Sigmoid colon (tissue), 7 donors: Measurements from ENCODE around the gene MEGF6. TPM values are rescaled to one million over a fixed set of nuclear protein-coding genes. Genes with fewer than 3 reads are reported as not detected.

Experiments
- DNase-seq: peaks from one replicate; pipeline ENCODE4 v3.0.0-alpha.2; 2019
- H3K27ac ChIP-seq, 4 donors: fragments of 200-600 bp; sonication (generic); one replicate each; pipeline ENCODE4 v1.5.1; 2016 to 2019; ENCODE audit warnings: mild to moderate bottlenecking in 1 of 4
- H3K27me3 ChIP-seq, 3 donors: fragments of 200-600 bp; sonication (generic); one replicate each; pipeline ENCODE4 v1.5.1; 2019; ENCODE audit warnings: mild to moderate bottlenecking in 1 of 3
- H3K36me3 ChIP-seq, 4 donors: fragments of 200-600 bp; sonication (generic); one replicate each; pipeline ENCODE4 v1.5.1; 2016 to 2019
- H3K4me1 ChIP-seq, 4 donors: fragments of 200-600 bp; sonication (generic); one replicate each; pipeline ENCODE4 v1.5.1; 2017 to 2019
- H3K4me3 ChIP-seq, 4 donors: fragments of 200-600 bp; sonication (generic); one replicate each; pipeline ENCODE4 v1.5.1; 2017 to 2019; ENCODE audit warnings: mild to moderate bottlenecking in 2 of 4, moderate library complexity in 1 of 4
- H3K9me3 ChIP-seq, 4 donors: fragments of 200-600 bp in 3 of 4; sonication (generic) in 3 of 4; one replicate each; pipeline versions ENCODE4 v1.5.1 to v1.6.1; 2013 to 2019
- EP300 ChIP-seq, 4 donors: sonication (generic); formaldehyde crosslinking; IDR thresholded peaks; one replicate each; pipeline ENCODE4 v1.6.1; 2017; ENCODE audit warnings: antibody characterized with exemption in 4 of 4
- POLR2A ChIP-seq, 2 donors: fragments of 450-650 bp; IDR thresholded peaks; one replicate each; pipeline ENCODE4 v1.6.1; 2016; ENCODE audit warnings: antibody characterized with exemption in 2 of 2, mild to moderate bottlenecking in 2 of 2, moderate library complexity in 2 of 2
- POLR2AphosphoS5 ChIP-seq, 4 donors: sonication (generic); formaldehyde crosslinking; IDR thresholded peaks; one replicate each; pipeline ENCODE4 v1.6.1; 2017; ENCODE audit warnings: antibody characterized with exemption in 4 of 4
- WGBS, 2 donors: extraction: QIAGEN DNeasy Blood & Tissue Kit; methylation state at CpG; one replicate each; pipeline ENCODE4 v1.1.7; 2013; 5-methylcytosine and 5-hydroxymethylcytosine counted together
- intact Hi-C: fragments of 100-400 bp; cut with DNase I; formaldehyde crosslinking; loops from one replicate; pipeline ENCODE4 v1.15.1; 2023
- polyA plus RNA-seq, 3 donors: library from polyadenylated mRNA; stranded (reverse); fragments of 200-250 nt; gene quantifications; one replicate each; pipeline ENCODE4 v1.2.3, GENCODE V29; 2013
- total RNA-seq, 4 donors: library from RNA; depleted of rRNA; stranded (reverse); fragments of >200 nt; gene quantifications; one replicate each; pipeline ENCODE4 v1.1.0, GENCODE V29; 2016
- TF ChIP-seq, protein P1 (sequence below), 4 experiments: fragments of 450-650 bp in 3 of 4; fragments of 200-600 bp in 1 of 4; IDR thresholded peaks; one replicate each; pipeline ENCODE4 v1.5.1; 2016 to 2019; ENCODE audit warnings: antibody characterized with exemption in 4 of 4, mild to moderate bottlenecking in 3 of 4, moderate library complexity in 2 of 4
- donor health status: healthy with polysubstance abuse.
- donor health status: Bipolar disorder and iron deficiency.
- donor health status: healthy.

The MEGF6 gene
- total and polyA plus RNA-seq, 7 donors: 2.4 to 31.9 (median 7.8) TPM; not detected in 1

DNA sequence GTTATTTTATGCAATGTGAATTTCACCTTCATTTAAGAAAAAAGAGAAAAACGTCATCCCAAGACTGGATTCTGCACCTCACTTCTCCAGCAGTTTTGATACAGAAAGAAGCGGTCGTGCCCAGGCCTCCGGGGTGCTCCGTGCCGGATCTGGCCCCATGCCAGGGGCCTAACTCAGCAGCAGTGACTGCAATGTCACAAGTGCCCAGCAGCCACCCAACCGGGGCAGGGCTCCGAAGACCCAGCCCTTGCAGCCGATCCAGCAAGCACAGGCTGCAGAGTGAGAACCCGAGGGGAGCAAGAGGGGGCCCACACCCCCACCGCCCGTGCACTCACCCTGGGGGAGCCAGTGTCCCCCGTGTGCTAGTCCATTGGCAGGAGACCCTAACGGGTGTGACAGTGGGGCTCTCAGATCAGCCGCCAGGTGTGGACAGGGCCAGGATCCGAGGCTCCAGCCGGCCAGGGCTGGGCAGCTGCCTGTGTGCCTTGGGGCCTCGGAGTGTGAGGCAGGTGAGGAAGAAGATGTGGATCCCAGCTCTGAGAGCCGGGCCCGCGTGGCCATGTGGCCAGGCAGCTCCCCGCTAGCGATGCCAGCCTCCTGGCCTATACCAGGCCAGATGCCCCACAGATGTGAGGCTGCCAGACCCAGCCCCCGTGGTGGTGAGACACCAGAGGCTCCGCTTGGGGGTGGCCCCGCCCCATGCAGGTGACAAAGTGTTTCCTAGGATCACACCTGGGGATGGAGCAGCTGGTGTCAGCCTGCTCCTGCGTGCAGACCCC is 60.6 kb downstream of the MEGF6 start:
- Histone ChIP-seq H3K4me3 (no peak overlapping the region), H3K36me3 (no peaks in the 10 kb centered on the region), H3K9me3 (no peaks in the 10 kb centered on the region), H3K27ac (no peak overlapping the region), H3K4me1 (peaks cover 0 to 36% (median 24%) of the 10 kb centered on the region in 4 donors), H3K27me3 (no peaks in the 10 kb centered on the region)
- intact Hi-C loops: no loop called here
- TF ChIP-seq POLR2A (IDR thresholded peaks at IDR 0.05) (no peak), EP300 (IDR thresholded peaks at IDR 0.05) (no peak), POLR2AphosphoS5 (IDR thresholded peaks at IDR 0.05) (no peak)
- TF ChIP-seq, protein P1, sequence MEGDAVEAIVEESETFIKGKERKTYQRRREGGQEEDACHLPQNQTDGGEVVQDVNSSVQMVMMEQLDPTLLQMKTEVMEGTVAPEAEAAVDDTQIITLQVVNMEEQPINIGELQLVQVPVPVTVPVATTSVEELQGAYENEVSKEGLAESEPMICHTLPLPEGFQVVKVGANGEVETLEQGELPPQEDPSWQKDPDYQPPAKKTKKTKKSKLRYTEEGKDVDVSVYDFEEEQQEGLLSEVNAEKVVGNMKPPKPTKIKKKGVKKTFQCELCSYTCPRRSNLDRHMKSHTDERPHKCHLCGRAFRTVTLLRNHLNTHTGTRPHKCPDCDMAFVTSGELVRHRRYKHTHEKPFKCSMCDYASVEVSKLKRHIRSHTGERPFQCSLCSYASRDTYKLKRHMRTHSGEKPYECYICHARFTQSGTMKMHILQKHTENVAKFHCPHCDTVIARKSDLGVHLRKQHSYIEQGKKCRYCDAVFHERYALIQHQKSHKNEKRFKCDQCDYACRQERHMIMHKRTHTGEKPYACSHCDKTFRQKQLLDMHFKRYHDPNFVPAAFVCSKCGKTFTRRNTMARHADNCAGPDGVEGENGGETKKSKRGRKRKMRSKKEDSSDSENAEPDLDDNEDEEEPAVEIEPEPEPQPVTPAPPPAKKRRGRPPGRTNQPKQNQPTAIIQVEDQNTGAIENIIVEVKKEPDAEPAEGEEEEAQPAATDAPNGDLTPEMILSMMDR (IDR thresholded peaks at IDR 0.05): no peak
- 77 to 88% methylated on average over 27 of the region's 27 CpGs for WGBS, 2 donors
- no peak for DNase-seq

DNA sequence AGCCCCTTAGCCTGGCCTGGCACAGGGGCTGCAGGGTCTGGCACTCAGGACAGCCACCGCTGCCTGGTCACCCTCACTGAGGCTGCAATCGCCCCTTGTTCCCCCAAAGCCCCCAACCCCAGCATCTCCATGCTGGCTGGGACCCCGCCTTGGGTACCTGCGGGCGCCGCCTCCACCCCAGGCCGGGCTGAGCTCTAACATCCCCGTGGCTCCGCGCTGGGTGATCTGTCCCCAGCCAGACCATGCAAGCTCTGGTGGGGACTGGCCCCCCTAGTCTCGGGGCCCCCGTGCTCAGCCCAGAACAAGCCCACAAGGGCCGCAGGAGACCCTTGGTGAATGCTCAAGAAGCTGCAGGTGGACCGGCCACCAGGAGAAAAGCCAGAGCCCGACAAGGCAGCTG is 62.4 kb downstream of the MEGF6 start:
- 89 to 91% methylated on average over 15 of the region's 15 CpGs for WGBS, 2 donors
- no peaks in the 10 kb centered on the region for H3K27me3 ChIP-seq
- no peaks in the 10 kb centered on the region for H3K9me3 ChIP-seq
- H3K27ac ChIP-seq: no peak overlapping the region
- peaks cover 0 to 39% (median 24%) of the 10 kb centered on the region in 4 donors for H3K4me1 ChIP-seq
- H3K4me3 ChIP-seq: no peak overlapping the region
- intact Hi-C loops: no loop called here
- no peaks in the 10 kb centered on the region for H3K36me3 ChIP-seq
- TF ChIP-seq EP300 (IDR thresholded peaks at IDR 0.05): no peak
- TF ChIP-seq, protein P1 (IDR thresholded peaks at IDR 0.05): no peak
- TF ChIP-seq POLR2A (IDR thresholded peaks at IDR 0.05): no peak
- no peak for TF ChIP-seq POLR2AphosphoS5 (IDR thresholded peaks at IDR 0.05)
- DNase-seq: no peak

DNA sequence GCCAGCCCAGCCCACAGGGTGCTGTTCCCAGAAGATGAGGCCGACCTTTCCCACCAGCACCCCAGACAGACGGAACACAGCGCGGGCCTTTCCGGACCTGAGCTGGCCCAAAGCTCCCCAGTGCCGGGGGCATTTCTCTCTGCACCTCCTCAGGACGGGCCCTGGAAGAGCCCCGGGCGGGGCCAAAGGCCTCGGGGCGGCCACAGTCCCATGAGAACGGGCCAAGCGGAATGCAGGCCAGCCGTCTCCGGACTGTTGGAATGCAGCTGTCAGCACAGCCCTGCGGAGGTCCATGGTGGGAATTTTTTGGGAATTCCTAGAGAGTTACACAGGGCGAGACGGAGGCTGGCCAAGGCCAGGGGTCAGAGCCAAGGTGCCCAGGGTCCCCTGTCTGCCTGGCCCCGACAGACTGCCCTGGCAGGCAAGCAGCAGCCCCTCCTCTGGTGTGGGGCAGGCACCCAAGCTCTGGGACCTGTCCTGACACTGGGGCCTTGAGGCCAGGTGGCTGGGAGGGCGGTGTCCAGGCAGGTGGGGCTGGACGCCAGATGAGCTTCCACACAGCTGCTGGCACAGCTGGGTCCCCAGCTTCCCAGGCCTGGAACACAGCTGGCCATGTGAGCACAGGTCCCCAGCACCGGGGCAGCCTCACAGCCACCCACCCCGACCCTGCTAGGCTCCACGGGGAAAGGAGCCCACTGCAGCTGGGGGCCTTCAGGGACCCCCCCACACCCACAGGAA is 63.0 kb downstream of the MEGF6 start:
- TF ChIP-seq POLR2AphosphoS5 (IDR thresholded peaks at IDR 0.05) (no peak), POLR2A (IDR thresholded peaks at IDR 0.05) (no peak), EP300 (IDR thresholded peaks at IDR 0.05) (no peak)
- TF ChIP-seq, protein P1 (IDR thresholded peaks at IDR 0.05): no peak
- Histone ChIP-seq H3K4me3 (no peak overlapping the region), H3K27ac (no peak overlapping the region), H3K4me1 (peaks cover 0 to 40% (median 24%) of the 10 kb centered on the region in 4 donors), H3K27me3 (no peaks in the 10 kb centered on the region), H3K9me3 (no peaks in the 10 kb centered on the region), H3K36me3 (no peaks in the 10 kb centered on the region)
- no peak for DNase-seq
- intact Hi-C loops: no loop called here
- 69 to 75% methylated on average over 24 of the region's 24 CpGs for WGBS, 2 donors

DNA sequence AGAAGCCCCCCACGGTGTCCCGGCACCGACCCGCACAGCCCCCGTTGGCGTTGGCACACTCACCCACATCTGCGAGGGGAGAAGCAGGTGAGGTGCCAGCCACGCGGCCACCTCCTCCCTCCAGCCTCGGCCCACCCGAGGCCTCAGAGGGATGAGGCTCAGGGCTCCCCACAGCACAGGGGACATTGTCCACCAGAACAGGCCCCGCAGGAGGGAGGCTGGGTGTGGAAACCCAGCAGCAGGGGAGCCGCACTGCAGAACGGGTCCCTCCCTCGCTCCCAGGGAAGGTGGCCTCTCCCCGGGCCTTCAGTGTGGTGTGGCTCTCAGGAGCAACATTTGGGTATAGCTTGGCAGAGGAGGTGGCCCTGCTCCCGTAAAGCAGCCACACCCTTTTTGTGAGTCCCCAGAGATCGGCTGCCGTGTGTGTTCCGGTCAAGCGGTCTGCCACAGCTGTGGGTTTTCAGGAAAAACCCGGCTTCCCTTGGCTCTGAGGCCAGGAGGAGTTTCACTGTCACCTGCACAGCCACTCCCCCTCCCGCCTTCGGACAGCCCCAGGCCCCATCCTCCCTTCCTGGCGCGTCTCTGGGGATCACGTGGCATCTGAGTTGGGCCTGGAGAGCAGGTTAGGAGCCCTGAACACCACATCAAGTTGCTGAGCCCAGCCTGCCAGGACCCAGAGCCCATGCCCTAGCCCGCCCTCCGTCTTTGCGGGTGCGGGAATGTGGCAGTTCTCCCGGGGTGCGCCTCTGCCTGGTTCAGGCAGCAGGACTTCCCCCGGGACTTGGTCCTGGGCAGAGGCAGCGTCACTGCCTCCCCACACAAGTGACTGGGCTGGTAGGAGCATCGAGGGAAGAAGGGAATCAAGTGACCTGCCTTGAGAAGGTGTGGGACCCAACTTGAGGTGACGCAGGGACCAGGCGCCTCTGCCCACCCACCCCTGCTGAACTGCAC is 64.0 kb downstream of the MEGF6 start:
- H3K4me3 ChIP-seq: no peak overlapping the region
- no peak for TF ChIP-seq EP300 (IDR thresholded peaks at IDR 0.05)
- no peak for TF ChIP-seq POLR2A (IDR thresholded peaks at IDR 0.05)
- TF ChIP-seq POLR2AphosphoS5 (IDR thresholded peaks at IDR 0.05): peak in 1 of 4 donors; percentile 16
- no peak for DNase-seq
- H3K36me3 ChIP-seq: no peaks in the 10 kb centered on the region
- H3K9me3 ChIP-seq: no peaks in the 10 kb centered on the region
- intact Hi-C loops: no loop called here
- WGBS, 2 donors: 49 to 72% methylated on average over 38 of the region's 38 CpGs
- peaks cover 0 to 40% (median 30%) of the 10 kb centered on the region in 4 donors for H3K4me1 ChIP-seq
- H3K27me3 ChIP-seq: no peaks in the 10 kb centered on the region
- no peak overlapping the region for H3K27ac ChIP-seq
